Psoas muscle (tissue), 8 donors: ENCODE measurements around the gene CD248. TPM values are rescaled to one million over a fixed set of nuclear protein-coding genes. Genes with fewer than 3 reads are reported as not detected.
"Not testable (repeated sequence)": the region's sequence is repeated elsewhere in the genome, so short reads cannot be mapped to it uniquely, and the experiment has no call there.

Experiments used
- ATAC-seq, 4 donors: fragments of 200-7000 bp; cut with Tn5 transposase; one replicate each; pipeline ENCODE4 v1.9.1; 2020; ENCODE audit warnings: moderate library complexity in 3 of 4, mild to moderate bottlenecking in 2 of 4
- DNase-seq, 2 donors: peaks; one replicate each; pipeline ENCODE4 v3.0.0-alpha.2; 2020
- H3K27ac ChIP-seq: fragments of 200-600 bp; one replicate; pipeline ENCODE4 v1.8.0; 2022
- H3K27me3 ChIP-seq, 3 donors: fragments of 200-600 bp in 1 of 3; one replicate each; pipeline versions ENCODE4 v1.6.1 to v1.8.0; 2013 to 2022; ENCODE audit warnings: low read length in 2 of 3, mild to moderate bottlenecking in 2 of 3, moderate library complexity in 1 of 3; ENCODE audit not compliant: insufficient read depth in 3 of 3
- H3K36me3 ChIP-seq, 2 donors: fragments of 200-600 bp in 1 of 2; one replicate each; pipeline versions ENCODE4 v1.6.1 to v1.8.0; 2013 to 2022; ENCODE audit warnings: low read depth in 1 of 2, mild to moderate bottlenecking in 1 of 2, moderate library complexity in 1 of 2; ENCODE audit not compliant: insufficient read depth in 1 of 2
- H3K4me1 ChIP-seq: fragments of 200-600 bp; one replicate; pipeline ENCODE4 v1.8.0; 2022
- H3K4me3 ChIP-seq: fragments of 200-600 bp; one replicate; pipeline ENCODE4 v1.8.0; 2022; ENCODE audit warnings: mild to moderate bottlenecking
- H3K9me3 ChIP-seq: fragments of 200-600 bp; one replicate; pipeline ENCODE4 v1.8.0; 2022
- WGBS, 3 donors: extraction: QIAGEN DNeasy Blood & Tissue Kit; methylation state at CpG; one replicate each; pipeline versions ENCODE4 v1.1.6 to v1.1.7; 2013; 5-methylcytosine and 5-hydroxymethylcytosine counted together
- intact Hi-C, 2 donors: fragments of 100-400 bp; cut with DNase I; formaldehyde crosslinking; loops; one replicate each; pipeline versions ENCODE4 v1.11.0 to v1.14.2; 2022
- polyA plus RNA-seq, 3 donors: library from polyadenylated mRNA; stranded (reverse); fragments of 200-250 nt; gene quantifications; one replicate each; pipeline ENCODE4 v1.2.3, GENCODE V29; 2013
- total RNA-seq, 4 donors: library from RNA; stranded (reverse); fragmentation: NEBNext Ultra II Directional in 2 of 4; extraction: Animal tissue kit (Norgen Biotek cat#: 25700) in 2 of 4; gene quantifications; one replicate each; pipeline versions ENCODE4 v1.2.1 to v1.2.4, GENCODE V29; 2021 to 2023
- TF ChIP-seq, protein P1 (sequence below): fragments of 200-600 bp; IDR thresholded peaks from one replicate; pipeline ENCODE4 v1.8.0; 2022; ENCODE audit warnings: antibody characterized with exemption
- donor health status: healthy with polysubstance abuse.
- donor health status: DM: no; HTN: no; CAD: no; lungs with moderate emphysema.
- donor health status: Bipolar disorder and iron deficiency.
- donor health status: healthy.
- donor health status: DM: yes; HTN: yes; CAD: no.
- donor health status: DM: no; HTN: no; CAD: no.
- donor health status: DM: no; HTN: no; CAD: no.
- donor health status: DM: yes; HTN: yes; CAD: no.

Gene CD248
- total and polyA plus RNA-seq, 7 donors: 2.9 to 10.7 (median 8.8) TPM

DNA sequence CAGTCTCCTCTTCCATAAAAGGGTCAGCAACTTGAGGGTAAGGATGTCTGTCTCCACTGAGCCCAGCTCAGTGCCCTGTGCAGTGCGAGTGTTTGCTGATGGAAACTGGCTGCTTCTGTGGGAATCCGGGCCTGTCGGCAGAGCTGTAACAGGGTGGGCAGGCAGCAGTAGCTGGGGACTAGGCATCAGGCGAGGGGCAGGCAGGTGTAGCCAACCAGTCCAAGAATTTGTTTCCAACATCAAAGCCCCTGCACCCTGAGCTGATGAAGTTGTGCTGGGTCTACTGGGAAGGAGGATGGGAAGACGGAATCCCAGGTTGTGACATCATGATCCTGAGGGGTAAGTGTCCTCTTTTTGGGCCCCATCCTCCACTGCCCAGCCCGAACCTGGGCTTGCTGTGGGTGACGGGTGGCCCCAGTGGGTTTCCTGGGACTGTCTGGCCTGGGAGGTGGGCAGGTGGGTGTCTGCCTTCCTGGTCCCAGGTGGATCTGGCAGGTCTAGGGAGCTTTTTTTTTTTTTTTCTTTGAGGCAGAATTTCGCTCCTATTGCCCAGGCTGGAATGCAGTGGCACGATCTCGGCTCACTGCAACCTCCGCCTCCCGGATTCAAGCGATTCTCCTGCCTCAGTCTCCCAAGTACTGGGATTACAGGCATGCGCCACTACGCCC lies 43.7 kb upstream of the CD248 start:
- peaks cover 6% of the 10 kb centered on the region for H3K4me1 ChIP-seq
- peaks cover 0 to 42% of the 10 kb centered on the region in 2 donors for H3K36me3 ChIP-seq
- DNase-seq (peak in 1 of 2 donors; percentile 41), ATAC-seq (peak in 3 of 4 donors; percentile 3 to 16 (median 12))
- TF ChIP-seq, protein P1, sequence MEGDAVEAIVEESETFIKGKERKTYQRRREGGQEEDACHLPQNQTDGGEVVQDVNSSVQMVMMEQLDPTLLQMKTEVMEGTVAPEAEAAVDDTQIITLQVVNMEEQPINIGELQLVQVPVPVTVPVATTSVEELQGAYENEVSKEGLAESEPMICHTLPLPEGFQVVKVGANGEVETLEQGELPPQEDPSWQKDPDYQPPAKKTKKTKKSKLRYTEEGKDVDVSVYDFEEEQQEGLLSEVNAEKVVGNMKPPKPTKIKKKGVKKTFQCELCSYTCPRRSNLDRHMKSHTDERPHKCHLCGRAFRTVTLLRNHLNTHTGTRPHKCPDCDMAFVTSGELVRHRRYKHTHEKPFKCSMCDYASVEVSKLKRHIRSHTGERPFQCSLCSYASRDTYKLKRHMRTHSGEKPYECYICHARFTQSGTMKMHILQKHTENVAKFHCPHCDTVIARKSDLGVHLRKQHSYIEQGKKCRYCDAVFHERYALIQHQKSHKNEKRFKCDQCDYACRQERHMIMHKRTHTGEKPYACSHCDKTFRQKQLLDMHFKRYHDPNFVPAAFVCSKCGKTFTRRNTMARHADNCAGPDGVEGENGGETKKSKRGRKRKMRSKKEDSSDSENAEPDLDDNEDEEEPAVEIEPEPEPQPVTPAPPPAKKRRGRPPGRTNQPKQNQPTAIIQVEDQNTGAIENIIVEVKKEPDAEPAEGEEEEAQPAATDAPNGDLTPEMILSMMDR: no peak
- no peak overlapping the region for H3K27ac ChIP-seq
- H3K27me3 ChIP-seq: no peaks in the 10 kb centered on the region
- H3K9me3 ChIP-seq: no peaks in the 10 kb centered on the region
- 52 to 89% (median 55%) methylated on average over 14 to 15 of the region's 15 CpGs for WGBS, 3 donors
- intact Hi-C loops: no loop called here
- no peak overlapping the region for H3K4me3 ChIP-seq

DNA sequence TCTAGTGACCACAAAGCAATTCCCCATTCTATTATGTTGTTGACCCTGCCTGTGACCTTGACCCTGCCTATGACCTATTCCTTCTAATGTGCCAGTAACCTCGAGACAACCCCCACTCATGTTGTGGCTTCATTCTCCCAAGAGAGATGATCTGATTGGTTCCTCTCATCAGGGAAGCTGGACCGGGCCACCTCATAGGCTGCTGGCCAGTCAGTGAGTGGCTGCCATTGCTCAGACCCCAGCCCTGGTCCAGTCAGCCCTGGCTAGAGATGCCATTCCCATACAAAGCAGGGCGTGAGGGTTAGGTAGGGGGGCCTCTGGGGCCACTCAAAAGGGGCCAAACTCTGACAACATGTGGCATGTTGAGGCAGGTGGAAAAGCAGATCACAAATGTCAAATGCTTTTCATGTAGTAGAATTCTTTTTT lies 42.8 kb upstream of the CD248 start:
- peaks cover 0 to 33% of the 10 kb centered on the region in 2 donors for H3K36me3 ChIP-seq
- H3K4me3 ChIP-seq: no peak overlapping the region
- peaks cover 6% of the 10 kb centered on the region for H3K4me1 ChIP-seq
- no peaks in the 10 kb centered on the region for H3K9me3 ChIP-seq
- H3K27me3 ChIP-seq: no peaks in the 10 kb centered on the region
- intact Hi-C loops: no loop called here
- TF ChIP-seq, protein P1: no peak
- 38 to 51% (median 40%) methylated on average over 3 of the region's 3 CpGs for WGBS, 3 donors
- DNase-seq: no peak
- peak; percentile 29 to 49 (median 42) for ATAC-seq
- H3K27ac ChIP-seq: no peak overlapping the region

DNA sequence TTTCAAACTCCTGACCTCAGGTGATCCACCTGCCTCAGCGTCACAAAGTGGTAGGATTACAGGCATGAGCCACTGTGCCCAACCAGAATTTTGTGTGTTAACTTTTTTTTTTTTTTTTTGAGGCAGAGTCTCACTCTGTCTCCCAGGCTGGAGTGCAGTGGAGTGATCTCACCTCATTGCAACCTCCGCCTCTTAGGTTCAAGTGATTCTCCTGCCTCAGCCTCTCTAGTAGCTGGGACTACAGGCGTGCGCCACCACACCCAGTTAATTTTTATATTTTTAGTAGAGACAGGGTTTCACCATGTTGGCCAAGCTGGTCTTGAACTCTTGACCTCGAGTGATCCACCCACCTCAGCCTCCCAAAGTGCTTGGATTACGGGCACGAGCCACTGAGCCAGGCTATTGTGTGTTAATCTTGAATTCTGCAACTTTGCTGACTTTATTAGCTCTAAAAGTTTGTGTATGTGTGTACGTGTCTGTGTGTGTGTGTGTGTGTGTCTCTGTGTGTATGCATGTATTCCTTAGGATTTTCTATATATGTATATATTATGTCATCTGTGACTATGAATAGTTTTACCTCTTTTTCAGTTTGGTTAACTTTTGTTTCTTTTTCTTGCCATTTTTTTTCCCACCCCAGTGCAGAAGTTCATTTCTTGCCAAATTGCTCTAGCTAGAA lies 33.9 kb upstream of the CD248 start:
- intact Hi-C loops, H3K27me3 ChIP-seq, DNase-seq, ATAC-seq, H3K27ac ChIP-seq, H3K9me3 ChIP-seq, H3K4me3 ChIP-seq, H3K36me3 ChIP-seq: not testable (repeated sequence)
- WGBS, 3 donors: 83 to 88% (median 86%) methylated on average over 8 of the region's 8 CpGs
- peaks cover 14% of the 10 kb centered on the region for H3K4me1 ChIP-seq

DNA sequence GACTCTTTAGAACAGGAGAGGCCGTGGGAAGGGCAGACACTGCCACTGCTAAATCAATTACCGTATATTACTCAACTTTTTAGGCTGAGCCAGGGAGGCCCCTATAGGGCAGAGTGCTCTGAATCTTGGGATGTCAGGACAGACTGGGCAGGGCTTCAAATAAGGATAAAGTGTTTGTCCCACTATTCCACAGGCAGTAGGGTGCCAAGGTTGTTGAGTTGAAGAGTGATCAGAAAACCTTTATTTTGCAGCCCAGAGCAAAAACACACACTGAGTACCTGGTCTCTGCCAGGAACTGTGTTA lies 32.2 kb upstream of the CD248 start:
- H3K9me3 ChIP-seq: no peaks in the 10 kb centered on the region
- no peak overlapping the region for H3K4me3 ChIP-seq
- peaks cover 24% of the 10 kb centered on the region for H3K4me1 ChIP-seq
- no peak for DNase-seq
- WGBS, 3 donors: 59 to 77% (median 68%) methylated on average over 2 of the region's 2 CpGs
- no peak for ATAC-seq
- TF ChIP-seq, protein P1: no peak
- H3K27ac ChIP-seq: no peak overlapping the region
- no peaks in the 10 kb centered on the region for H3K27me3 ChIP-seq
- intact Hi-C loops: loop anchor here in 1 of 2 donors (5.0 kb wide), 1 partner anchor 38 kb away; no protein-coding TSS in a partner anchor
- no peaks in the 10 kb centered on the region for H3K36me3 ChIP-seq

DNA sequence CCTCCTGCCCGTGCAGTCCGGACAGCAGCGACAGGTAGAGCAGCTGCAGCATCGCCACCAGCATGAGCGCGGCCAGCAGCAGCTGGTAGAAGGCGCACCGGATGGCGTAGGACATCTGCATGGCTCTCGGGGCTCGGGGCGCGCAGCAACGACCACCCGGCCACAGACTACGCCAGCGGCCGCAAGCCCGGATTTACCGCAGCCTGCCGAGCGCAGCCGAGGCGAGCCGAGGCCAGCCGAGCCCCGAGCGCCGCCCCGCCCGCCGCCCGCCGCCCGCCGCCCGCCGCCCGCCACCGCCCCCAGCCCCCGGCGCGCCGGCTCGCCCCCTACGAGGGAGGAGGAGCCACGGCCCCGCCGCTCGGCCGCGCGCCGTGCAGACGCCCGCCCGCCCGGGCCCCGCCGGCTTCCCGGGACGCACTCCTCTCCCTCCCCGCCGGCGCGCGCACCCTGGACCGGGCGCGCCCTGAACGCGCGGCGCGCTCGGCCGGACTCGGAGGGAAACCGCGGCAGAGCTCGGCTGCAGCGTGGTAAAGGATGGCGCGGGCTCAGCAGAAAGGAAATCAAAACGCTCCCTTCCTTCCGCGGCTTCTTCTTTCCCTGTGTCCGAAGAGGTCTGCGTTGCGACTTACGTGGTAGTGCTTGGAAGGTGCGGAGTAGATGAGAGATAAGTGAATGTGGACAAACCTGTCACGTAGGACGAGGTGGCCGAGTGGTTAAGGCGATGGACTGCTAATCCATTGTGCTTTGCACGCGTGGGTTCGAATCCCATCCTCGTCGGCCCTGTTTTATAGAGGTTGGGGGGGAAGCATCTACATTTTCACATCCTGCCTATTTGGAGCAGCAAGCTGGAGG lies 30.8 kb upstream of the CD248 start, which contains the start of gene B4GAT1:
TSS of gene B4GAT1 (minus strand) at position 205 of the 852 bp plus-strand sequence. CDS start at position 121, 84 bp downstream.
- WGBS, 3 donors: 0 to 1% (median 0%) methylated on average over 37 to 95 of the region's 101 CpGs
- no peaks in the 10 kb centered on the region for H3K9me3 ChIP-seq
- peaks cover 27% of the 10 kb centered on the region for H3K4me1 ChIP-seq
- H3K4me3 ChIP-seq: peak within 1 kb of the TSS; percentile 94
- TF ChIP-seq, protein P1: no peak
- H3K36me3 ChIP-seq: peaks cover 0 to 3% of the 10 kb centered on the region in 2 donors
- peak within 1 kb of the TSS; percentile 88 for H3K27ac ChIP-seq
- intact Hi-C loops: loop anchor here in 1 of 2 donors (5.0 kb wide), 1 partner anchor 40 kb away; no protein-coding TSS in a partner anchor
- peak; percentile 76 to 80 (median 79) for ATAC-seq
- no peaks in the 10 kb centered on the region for H3K27me3 ChIP-seq
- peak; percentile 80 to 90 for DNase-seq
